Panc1 (cell line): ENCODE data around the gene RUNX1.

Experiments
- CTCF ChIP-seq: fragments of 450-650 bp; IDR thresholded peaks from 2 replicates; pipeline ENCODE4 v1.5.1; 2017; ENCODE audit warnings: mild to moderate bottlenecking
- POLR2AphosphoS5 ChIP-seq: IDR thresholded peaks from 2 replicates; pipeline ENCODE4 v1.6.1; 2012; ENCODE audit warnings: mild to moderate bottlenecking, low read depth, low read length, moderate library complexity
- REST ChIP-seq, 2 experiments: IDR thresholded peaks; 2 replicates each; pipeline ENCODE4 v1.6.1; 2011 to 2012; ENCODE audit warnings: low read depth in 2 of 2, control low read depth in 1 of 2, low read length in 1 of 2, mild to moderate bottlenecking in 1 of 2, moderate library complexity in 1 of 2; ENCODE audit not compliant: insufficient read depth in 1 of 2
- SIN3A ChIP-seq: IDR thresholded peaks from 2 replicates; pipeline ENCODE4 v1.6.1; 2012; ENCODE audit warnings: low read depth, mild to moderate bottlenecking, low read length, moderate library complexity, borderline replicate concordance; ENCODE audit not compliant: insufficient read depth

- TF ChIP-seq POLR2AphosphoS5 (no peak), CTCF (no peak), REST (IDR thresholded peaks at IDR 0.05; ENCODE audit: insufficient read depth in 1 of 2, low read depth in 2 of 2, low read length in 1 of 2) (no peak), SIN3A (no peak)
These were observed 71.8 kb downstream of the RUNX1 start for GRCh38 chr21:34977333-34977732.
